ENCODE data around the gene LPAR3.

LPAR3 gene

DNA sequence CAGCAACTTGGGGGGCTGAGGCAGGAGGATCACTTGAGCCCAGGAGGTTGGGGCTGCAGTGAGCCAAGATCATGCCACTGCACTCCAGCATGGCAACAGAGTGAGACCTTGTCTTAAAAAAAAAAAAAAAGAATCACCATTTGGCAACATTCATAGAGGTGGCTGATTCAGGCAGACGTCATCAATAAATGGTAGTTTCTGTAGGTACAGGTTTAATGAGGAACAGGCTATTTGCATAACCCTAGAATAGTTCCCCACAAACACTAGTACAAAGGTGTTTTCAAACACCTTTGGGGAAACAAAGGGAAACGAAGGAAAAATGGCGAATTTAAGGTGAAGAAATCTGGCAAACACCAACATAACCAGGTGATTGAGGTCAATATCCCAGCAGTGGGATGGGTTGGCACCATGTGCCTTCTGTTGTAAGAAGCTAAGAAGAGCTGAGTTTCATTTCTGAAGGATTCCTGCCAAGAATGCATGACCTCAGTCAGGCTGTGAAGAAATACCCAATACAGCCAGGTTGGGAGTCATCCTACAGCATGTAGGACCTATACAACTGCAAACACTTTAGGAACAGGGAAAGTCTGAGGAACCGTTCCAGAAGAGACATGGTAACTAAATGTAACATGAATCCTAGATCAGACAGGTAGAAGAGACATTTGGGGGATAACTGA lies 5.6 kb downstream of the LPAR3 start:
- POLR2A ChIA-PET: no interaction called here
- H3K4me3 ChIP-seq (ENCODE audit: low read depth, low read length): no peak overlapping the region
- H3K36me3 ChIP-seq (ENCODE audit: control insufficient read depth in 2 of 2, insufficient read depth in 1 of 2, low read length in 2 of 2): no peaks in the 10 kb centered on the region
- H3K4me1 ChIP-seq (ENCODE audit: control insufficient read depth, insufficient read depth, low read length): no peaks in the 10 kb centered on the region
- H3K9me3 ChIP-seq (ENCODE audit: control insufficient read depth, insufficient read depth, low read depth, low read length): no peaks in the 10 kb centered on the region
- CTCF ChIA-PET: no interaction called here
- TF ChIP-seq ZSCAN30 (tag by site-specific recombination; IDR thresholded peaks at IDR 0.05) (no peak), REPIN1 (tag by site-specific recombination; IDR thresholded peaks at IDR 0.05; ENCODE audit: low read depth) (no peak), ZBTB48 (tag by site-specific recombination; IDR thresholded peaks at IDR 0.05) (no peak), HOXA7 (CRISPR knock-in tag; IDR thresholded peaks at IDR 0.05; ENCODE audit: borderline replicate concordance) (no peak), ZNF639 (tag by site-specific recombination; IDR thresholded peaks at IDR 0.05) (no peak), ZNF621 (tag by site-specific recombination; IDR thresholded peaks at IDR 0.05) (no peak), TCF7L2 (IDR thresholded peaks at IDR 0.05; ENCODE audit: borderline replicate concordance, low read depth, low read length) (no peak), ZNF548 (tag by site-specific recombination; IDR thresholded peaks at IDR 0.05) (no peak)
- TF ChIP-seq, protein P1, sequence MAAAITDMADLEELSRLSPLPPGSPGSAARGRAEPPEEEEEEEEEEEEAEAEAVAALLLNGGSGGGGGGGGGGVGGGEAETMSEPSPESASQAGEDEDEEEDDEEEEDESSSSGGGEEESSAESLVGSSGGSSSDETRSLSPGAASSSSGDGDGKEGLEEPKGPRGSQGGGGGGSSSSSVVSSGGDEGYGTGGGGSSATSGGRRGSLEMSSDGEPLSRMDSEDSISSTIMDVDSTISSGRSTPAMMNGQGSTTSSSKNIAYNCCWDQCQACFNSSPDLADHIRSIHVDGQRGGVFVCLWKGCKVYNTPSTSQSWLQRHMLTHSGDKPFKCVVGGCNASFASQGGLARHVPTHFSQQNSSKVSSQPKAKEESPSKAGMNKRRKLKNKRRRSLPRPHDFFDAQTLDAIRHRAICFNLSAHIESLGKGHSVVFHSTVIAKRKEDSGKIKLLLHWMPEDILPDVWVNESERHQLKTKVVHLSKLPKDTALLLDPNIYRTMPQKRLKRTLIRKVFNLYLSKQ (tag by site-specific recombination; IDR thresholded peaks at IDR 0.05; ENCODE audit: borderline replicate concordance): no peak
- TF ChIP-seq, protein P2, sequence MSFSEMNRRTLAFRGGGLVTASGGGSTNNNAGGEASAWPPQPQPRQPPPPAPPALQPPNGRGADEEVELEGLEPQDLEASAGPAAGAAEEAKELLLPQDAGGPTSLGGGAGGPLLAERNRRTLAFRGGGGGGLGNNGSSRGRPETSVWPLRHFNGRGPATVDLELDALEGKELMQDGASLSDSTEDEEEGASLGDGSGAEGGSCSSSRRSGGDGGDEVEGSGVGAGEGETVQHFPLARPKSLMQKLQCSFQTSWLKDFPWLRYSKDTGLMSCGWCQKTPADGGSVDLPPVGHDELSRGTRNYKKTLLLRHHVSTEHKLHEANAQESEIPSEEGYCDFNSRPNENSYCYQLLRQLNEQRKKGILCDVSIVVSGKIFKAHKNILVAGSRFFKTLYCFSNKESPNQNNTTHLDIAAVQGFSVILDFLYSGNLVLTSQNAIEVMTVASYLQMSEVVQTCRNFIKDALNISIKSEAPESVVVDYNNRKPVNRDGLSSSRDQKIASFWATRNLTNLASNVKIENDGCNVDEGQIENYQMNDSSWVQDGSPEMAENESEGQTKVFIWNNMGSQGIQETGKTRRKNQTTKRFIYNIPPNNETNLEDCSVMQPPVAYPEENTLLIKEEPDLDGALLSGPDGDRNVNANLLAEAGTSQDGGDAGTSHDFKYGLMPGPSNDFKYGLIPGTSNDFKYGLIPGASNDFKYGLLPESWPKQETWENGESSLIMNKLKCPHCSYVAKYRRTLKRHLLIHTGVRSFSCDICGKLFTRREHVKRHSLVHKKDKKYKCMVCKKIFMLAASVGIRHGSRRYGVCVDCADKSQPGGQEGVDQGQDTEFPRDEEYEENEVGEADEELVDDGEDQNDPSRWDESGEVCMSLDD (tag by site-specific recombination; IDR thresholded peaks at IDR 0.05): no peak
- H3K27ac ChIP-seq (ENCODE audit: extremely low read depth, low read depth, low read length): no peak overlapping the region

DNA sequence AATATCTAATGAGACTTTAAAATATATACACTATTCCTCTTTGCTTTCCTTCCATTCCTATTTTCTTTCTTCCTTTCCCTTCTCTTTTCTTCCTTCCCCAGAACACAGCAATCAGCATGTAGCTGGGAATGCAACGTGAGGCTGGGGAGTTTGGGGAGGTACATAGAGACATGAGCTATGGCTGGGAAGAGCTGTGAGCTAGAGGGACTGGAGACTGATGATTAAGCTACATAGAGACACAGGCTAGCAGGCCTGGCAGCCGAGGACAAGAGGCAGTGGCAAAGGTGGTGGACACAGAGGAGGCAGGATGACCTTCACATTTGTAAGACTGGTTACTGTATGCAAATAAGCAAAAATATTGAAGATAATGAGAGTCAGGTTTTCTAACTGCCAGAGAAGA lies 7.5 kb downstream of the LPAR3 start:
- H3K4me3 ChIP-seq (ENCODE audit: low read depth, low read length): no peak overlapping the region
- H3K9me3 ChIP-seq (ENCODE audit: control insufficient read depth, insufficient read depth, low read depth, low read length): no peaks in the 10 kb centered on the region; the same call in 1 of the 2 replicates
- ChIA-PET CTCF (interaction anchor here (0.6 to 1.5 kb wide), 3 partner anchors 54 to 103 kb away, joined by 3 read pairs; no protein-coding TSS in a partner anchor), POLR2A (no interaction called here)
- H3K36me3 ChIP-seq (ENCODE audit: control insufficient read depth in 2 of 2, insufficient read depth in 1 of 2, low read length in 2 of 2): no peaks in the 10 kb centered on the region
- no peaks in the 10 kb centered on the region for H3K4me1 ChIP-seq (ENCODE audit: control insufficient read depth, insufficient read depth, low read length)
- H3K27ac ChIP-seq (ENCODE audit: extremely low read depth, low read depth, low read length): no peak overlapping the region
- TF ChIP-seq ZNF280D (tag by site-specific recombination; IDR thresholded peaks at IDR 0.05): no peak
- no peak for TF ChIP-seq ZNF629 (tag by site-specific recombination; IDR thresholded peaks at IDR 0.05)
- no peak for TF ChIP-seq KLF16 (tag by site-specific recombination; IDR thresholded peaks at IDR 0.05)
- no peak for TF ChIP-seq ZBTB17 (tag by site-specific recombination; IDR thresholded peaks at IDR 0.05)
- no peak for TF ChIP-seq ZNF394 (tag by site-specific recombination; IDR thresholded peaks at IDR 0.05; ENCODE audit: borderline replicate concordance)
- TF ChIP-seq ZNF202 (tag by site-specific recombination; IDR thresholded peaks at IDR 0.05; ENCODE audit: borderline replicate concordance): no peak
- no peak for TF ChIP-seq ZNF530 (tag by site-specific recombination; IDR thresholded peaks at IDR 0.05; ENCODE audit: low read depth)
- no peak for TF ChIP-seq ZBTB49 (tag by site-specific recombination; IDR thresholded peaks at IDR 0.05; ENCODE audit: low read depth)
- no peak for TF ChIP-seq ZNF155 (tag by site-specific recombination; IDR thresholded peaks at IDR 0.05)
- TF ChIP-seq ZNF292 (tag by site-specific recombination; IDR thresholded peaks at IDR 0.05; ENCODE audit: borderline replicate concordance, low read depth): no peak
